ENCODE measurements around the gene ASIC2.

ASIC2 gene

DNA sequence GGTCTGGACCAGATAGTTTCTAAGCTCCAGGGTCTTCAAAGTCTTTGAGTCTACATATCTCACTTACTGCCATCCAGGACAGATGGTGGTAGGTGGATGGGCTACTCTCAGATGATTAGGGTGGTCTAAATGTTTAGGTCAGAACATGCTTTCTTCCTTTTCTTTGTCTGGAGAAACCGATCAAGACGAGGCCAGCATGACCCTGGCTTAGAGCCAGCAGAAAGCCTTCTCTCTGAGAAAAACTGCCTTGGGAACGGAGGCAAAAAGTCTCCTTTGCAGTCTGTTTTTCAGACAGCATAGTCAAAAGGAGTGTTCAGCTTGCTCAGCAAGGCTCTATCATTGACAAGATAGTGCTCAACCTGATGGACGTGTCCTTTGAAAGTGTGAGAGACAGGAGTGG is 252.6 kb downstream of the ASIC2 start:
- no peak overlapping the region for H3K4me2 ChIP-seq (ENCODE audit: low read length)
- H3F3A ChIP-seq (ENCODE audit: control insufficient read depth, insufficient read depth): no peaks in the 10 kb centered on the region
- H3K27ac ChIP-seq (ENCODE audit: low read depth, low read length): no peak overlapping the region
- no peaks in the 10 kb centered on the region for H3K9me2 ChIP-seq (replicated peaks; ENCODE audit: control insufficient read depth, low read length)
- H3K4me1 ChIP-seq (ENCODE audit: control insufficient read depth, low read length): no peaks in the 10 kb centered on the region
- H3K79me2 ChIP-seq (ENCODE audit: control insufficient read depth, low read length): no peaks in the 10 kb centered on the region
- no peaks in the 10 kb centered on the region for H3K27me3 ChIP-seq (ENCODE audit: control insufficient read depth, low read length)
- no peaks in the 10 kb centered on the region for H3K9me3 ChIP-seq (ENCODE audit: control insufficient read depth, insufficient read depth, low read length)
- no peak overlapping the region for H3K4me3 ChIP-seq (ENCODE audit: low read length)
- no peaks in the 10 kb centered on the region for H3K36me3 ChIP-seq (ENCODE audit: control insufficient read depth, low read length)
- TF ChIP-seq EZH2phosphoT487 (IDR thresholded peaks at IDR 0.05; ENCODE audit: borderline replicate concordance, low read length): no peak
- no peak for TF ChIP-seq CTCF (IDR thresholded peaks at IDR 0.05; ENCODE audit: low read depth, low read length, poor library complexity, severe bottlenecking)
- H4K20me1 ChIP-seq (ENCODE audit: control insufficient read depth, insufficient read depth, low read depth, low read length): no peaks in the 10 kb centered on the region

GRCh38 chr17:33039874-33040273 is 253.2 kb downstream of the ASIC2 start:
- no peak for TF ChIP-seq CTCF (IDR thresholded peaks at IDR 0.05; ENCODE audit: low read depth, low read length, poor library complexity, severe bottlenecking)
- no peak for TF ChIP-seq EZH2phosphoT487 (IDR thresholded peaks at IDR 0.05; ENCODE audit: borderline replicate concordance, low read length)
- no peaks in the 10 kb centered on the region for H3K9me3 ChIP-seq (ENCODE audit: control insufficient read depth, insufficient read depth, low read length)
- H3K79me2 ChIP-seq (ENCODE audit: control insufficient read depth, low read length): no peaks in the 10 kb centered on the region
- no peaks in the 10 kb centered on the region for H3F3A ChIP-seq (ENCODE audit: control insufficient read depth, insufficient read depth)
- no peaks in the 10 kb centered on the region for H3K4me1 ChIP-seq (ENCODE audit: control insufficient read depth, low read length)
- no peak overlapping the region for H3K4me2 ChIP-seq (ENCODE audit: low read length)
- no peaks in the 10 kb centered on the region for H3K27me3 ChIP-seq (ENCODE audit: control insufficient read depth, low read length)
- no peaks in the 10 kb centered on the region for H3K36me3 ChIP-seq (ENCODE audit: control insufficient read depth, low read length)
- no peaks in the 10 kb centered on the region for H3K9me2 ChIP-seq (replicated peaks; ENCODE audit: control insufficient read depth, low read length)
- H3K27ac ChIP-seq (ENCODE audit: low read depth, low read length): no peak overlapping the region
- no peaks in the 10 kb centered on the region for H4K20me1 ChIP-seq (ENCODE audit: control insufficient read depth, insufficient read depth, low read depth, low read length)
- no peak overlapping the region for H3K4me3 ChIP-seq (ENCODE audit: low read length)

- TF ChIP-seq EZH2phosphoT487 (IDR thresholded peaks at IDR 0.05; ENCODE audit: borderline replicate concordance, low read length) (no peak), CTCF (IDR thresholded peaks at IDR 0.05; ENCODE audit: low read depth, low read length, poor library complexity, severe bottlenecking) (peak; percentile 77)
- no peak overlapping the region for H3K4me3 ChIP-seq (ENCODE audit: low read length)
- no peaks in the 10 kb centered on the region for H3F3A ChIP-seq (ENCODE audit: control insufficient read depth, insufficient read depth)
- H3K27me3 ChIP-seq (ENCODE audit: control insufficient read depth, low read length): no peaks in the 10 kb centered on the region
- no peaks in the 10 kb centered on the region for H3K36me3 ChIP-seq (ENCODE audit: control insufficient read depth, low read length)
- H3K9me2 ChIP-seq (replicated peaks; ENCODE audit: control insufficient read depth, low read length): no peaks in the 10 kb centered on the region
- H4K20me1 ChIP-seq (ENCODE audit: control insufficient read depth, insufficient read depth, low read depth, low read length): no peaks in the 10 kb centered on the region
- no peak overlapping the region for H3K4me2 ChIP-seq (ENCODE audit: low read length)
- H3K9me3 ChIP-seq (ENCODE audit: control insufficient read depth, insufficient read depth, low read length): no peaks in the 10 kb centered on the region
- H3K4me1 ChIP-seq (ENCODE audit: control insufficient read depth, low read length): no peaks in the 10 kb centered on the region
- H3K79me2 ChIP-seq (ENCODE audit: control insufficient read depth, low read length): no peaks in the 10 kb centered on the region
- H3K27ac ChIP-seq (ENCODE audit: low read depth, low read length): no peak overlapping the region
These were observed 254.4 kb downstream of the ASIC2 start for GRCh38 chr17:33038740-33039139.

- Histone ChIP-seq H3K79me2 (ENCODE audit: control insufficient read depth, low read length) (no peaks in the 10 kb centered on the region), H3K9me3 (ENCODE audit: control insufficient read depth, insufficient read depth, low read length) (no peaks in the 10 kb centered on the region), H3K36me3 (ENCODE audit: control insufficient read depth, low read length) (no peaks in the 10 kb centered on the region), H3K4me3 (ENCODE audit: low read length) (no peak overlapping the region), H3F3A (ENCODE audit: control insufficient read depth, insufficient read depth) (no peaks in the 10 kb centered on the region), H3K4me1 (ENCODE audit: control insufficient read depth, low read length) (no peaks in the 10 kb centered on the region), H3K27ac (ENCODE audit: low read depth, low read length) (no peak overlapping the region), H3K27me3 (ENCODE audit: control insufficient read depth, low read length) (no peaks in the 10 kb centered on the region), H4K20me1 (ENCODE audit: control insufficient read depth, insufficient read depth, low read depth, low read length) (no peaks in the 10 kb centered on the region), H3K9me2 (replicated peaks; ENCODE audit: control insufficient read depth, low read length) (no peaks in the 10 kb centered on the region), H3K4me2 (ENCODE audit: low read length) (no peak overlapping the region)
- TF ChIP-seq EZH2phosphoT487 (IDR thresholded peaks at IDR 0.05; ENCODE audit: borderline replicate concordance, low read length) (no peak), CTCF (IDR thresholded peaks at IDR 0.05; ENCODE audit: low read depth, low read length, poor library complexity, severe bottlenecking) (no peak)
These were observed 259.9 kb downstream of the ASIC2 start for GRCh38 chr17:33033176-33033575.
